ENCODE measurements around the gene MSANTD4.
"Not testable (repeated sequence)": the region's sequence is repeated elsewhere in the genome, so short reads cannot be mapped to it uniquely, and the experiment has no call there.

MSANTD4 gene

GRCh38 chr11:106014620-106015019, 7.4 kb downstream of the MSANTD4 start:
- FAIRE-seq (no peak), DNase-seq (ENCODE audit: low spot score) (no peak)

GRCh38 chr11:106014035-106014434, 8.0 kb downstream of the MSANTD4 start:
- DNase-seq (ENCODE audit: low spot score) (no peak), FAIRE-seq (no peak)

- FAIRE-seq (no peak), DNase-seq (ENCODE audit: low spot score) (no peak)
Measured at GRCh38 chr11:106012744-106013143, 9.3 kb downstream of the MSANTD4 start.

GRCh38 chr11:106011481-106011880, 10.6 kb downstream of the MSANTD4 start:
- no peak for DNase-seq (ENCODE audit: low spot score)
- FAIRE-seq: no peak

GRCh38 chr11:106003094-106003493, 18.9 kb downstream of the MSANTD4 start:
- not testable (repeated sequence) for DNase-seq (ENCODE audit: low spot score); FAIRE-seq

- DNase-seq (ENCODE audit: low spot score) (no peak), FAIRE-seq (no peak)
Measured at GRCh38 chr11:106001304-106002012, 20.6 kb downstream of the MSANTD4 start.

GRCh38 chr11:105991888-105992287, 30.2 kb downstream of the MSANTD4 start:
- no peak for FAIRE-seq

GRCh38 chr11:105989124-105989523, 32.9 kb downstream of the MSANTD4 start:
- DNase-seq (ENCODE audit: low spot score) (no peak), FAIRE-seq (no peak)

More at GRCh38 chr11:105991888-105992287, 30.2 kb downstream of the MSANTD4 start:
- no peak for DNase-seq (ENCODE audit: low spot score)

GRCh38 chr11:105988197-105988596, 33.8 kb downstream of the MSANTD4 start:
- FAIRE-seq (no peak), DNase-seq (ENCODE audit: low spot score) (no peak)

GRCh38 chr11:105986554-105986953, 35.5 kb downstream of the MSANTD4 start:
- FAIRE-seq: no peak
- no peak for DNase-seq (ENCODE audit: low spot score)

- FAIRE-seq: no peak
- DNase-seq (ENCODE audit: low spot score): no peak
Measured at GRCh38 chr11:105979997-105980703, 41.9 kb downstream of the MSANTD4 start.

- DNase-seq (ENCODE audit: low spot score): no peak
- FAIRE-seq: no peak
Measured at GRCh38 chr11:105975128-105975527, 46.9 kb downstream of the MSANTD4 start.

- DNase-seq (ENCODE audit: low spot score) (no peak), FAIRE-seq (no peak)
Measured at GRCh38 chr11:105969756-105970155, 52.3 kb downstream of the MSANTD4 start.

GRCh38 chr11:105968021-105968697, 53.9 kb downstream of the MSANTD4 start:
- DNase-seq (ENCODE audit: low spot score) (peak; percentile 46), FAIRE-seq (peak; percentile 86)

GRCh38 chr11:105960252-105961245, 61.5 kb downstream of the MSANTD4 start:
- no peak for FAIRE-seq
- no peak for DNase-seq (ENCODE audit: low spot score)

Measured in RCC 7860 (cell line).